HG02885 (cell line): ENCODE measurements around the gene RAD51B.

Source experiments
- ATAC-seq: cut with Tn5 transposase; IDR thresholded peaks from one replicate; pipeline ENCODE4 v1.9.1; 2021; ENCODE audit warnings: mild to moderate bottlenecking; ENCODE audit not compliant: unreplicated experiment, poor library complexity

The RAD51B gene

DNA sequence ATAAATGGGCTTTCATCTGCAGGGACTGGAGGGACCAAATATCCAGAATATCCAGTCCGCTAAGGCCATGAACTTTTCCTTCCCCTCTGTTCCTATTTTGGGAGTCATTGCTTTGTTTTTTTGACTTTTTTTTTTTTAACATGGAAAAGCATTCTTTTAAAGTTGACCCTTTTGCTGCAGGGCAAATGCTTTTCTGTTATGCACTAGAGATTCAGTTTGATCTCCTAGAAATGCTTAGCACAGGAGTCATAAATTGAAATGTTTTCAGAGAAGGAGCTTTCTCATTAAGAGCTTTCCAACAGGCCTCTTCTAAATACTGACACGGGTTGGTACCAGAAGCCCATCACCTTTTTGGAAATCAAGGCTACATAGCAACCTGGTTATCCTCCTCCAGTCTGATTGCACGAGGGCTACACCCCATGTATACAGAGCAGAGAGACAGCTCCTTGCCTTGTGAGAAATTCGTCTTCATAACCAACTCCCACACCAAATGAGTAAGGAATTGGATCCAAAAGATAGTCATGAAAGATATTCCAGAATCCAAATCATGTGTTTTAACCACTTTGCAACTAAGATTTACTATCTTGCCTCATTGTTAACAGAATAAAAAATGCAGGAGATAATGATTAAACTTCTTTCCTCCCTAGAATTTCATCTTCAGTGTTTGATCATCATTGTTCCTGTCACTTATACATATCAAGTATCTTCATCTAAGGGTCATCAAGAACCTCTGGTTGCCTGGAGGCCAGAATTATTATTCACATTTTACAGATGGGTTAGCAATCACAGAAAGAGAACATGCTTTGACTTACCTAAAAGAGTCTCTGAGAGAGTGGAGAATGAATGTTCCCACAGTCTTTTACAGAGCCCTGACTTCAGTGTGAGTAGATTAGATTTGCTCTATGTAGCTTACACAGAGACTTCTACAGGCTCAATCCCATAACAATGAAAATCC lies 583.9 kb downstream of the RAD51B start:
- ATAC-seq: no peak

DNA sequence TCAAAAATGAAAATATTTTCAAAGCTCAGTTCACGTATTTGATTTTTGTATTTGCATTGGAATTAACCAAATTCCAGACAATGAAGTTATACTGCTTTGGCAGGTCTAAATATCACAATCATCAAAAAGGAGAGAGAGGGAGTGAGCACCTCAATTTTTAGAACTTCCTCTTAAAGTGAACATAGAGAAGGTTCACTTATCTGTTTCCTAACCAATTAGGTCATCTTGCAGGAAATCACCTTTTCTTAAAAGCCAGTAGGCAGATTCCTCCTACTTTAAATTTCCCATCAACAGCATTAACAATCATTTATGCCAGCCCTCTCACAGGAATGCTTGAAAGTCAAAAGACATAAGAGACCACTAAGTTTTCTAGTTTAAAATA lies 584.6 kb downstream of the RAD51B start:
- ATAC-seq: no peak

DNA sequence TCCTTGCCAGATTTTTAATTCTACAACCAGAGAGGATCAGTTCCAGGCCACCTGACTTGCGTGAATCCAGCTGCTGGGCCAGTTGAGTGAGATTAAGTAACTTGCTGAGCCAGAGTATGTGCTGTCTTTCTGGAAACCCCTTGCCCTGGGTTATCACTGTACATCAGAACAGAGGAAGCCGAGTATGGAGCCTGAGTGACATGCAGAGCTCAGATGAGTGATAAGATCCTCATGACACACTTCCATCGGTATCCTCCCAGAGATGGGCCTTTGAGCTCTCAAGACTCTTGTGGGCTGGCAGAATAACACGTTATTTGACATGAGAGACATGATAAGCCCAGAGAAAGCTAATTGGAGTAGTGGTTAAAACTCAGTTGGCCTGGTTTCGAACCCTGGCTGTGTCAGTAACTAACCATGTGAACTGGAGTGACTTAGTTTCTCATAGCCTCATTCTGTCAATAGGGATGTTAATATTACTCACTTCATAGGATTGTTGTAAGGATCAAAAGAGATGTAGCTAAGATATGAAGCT lies 585.1 kb downstream of the RAD51B start:
- no peak for ATAC-seq

DNA sequence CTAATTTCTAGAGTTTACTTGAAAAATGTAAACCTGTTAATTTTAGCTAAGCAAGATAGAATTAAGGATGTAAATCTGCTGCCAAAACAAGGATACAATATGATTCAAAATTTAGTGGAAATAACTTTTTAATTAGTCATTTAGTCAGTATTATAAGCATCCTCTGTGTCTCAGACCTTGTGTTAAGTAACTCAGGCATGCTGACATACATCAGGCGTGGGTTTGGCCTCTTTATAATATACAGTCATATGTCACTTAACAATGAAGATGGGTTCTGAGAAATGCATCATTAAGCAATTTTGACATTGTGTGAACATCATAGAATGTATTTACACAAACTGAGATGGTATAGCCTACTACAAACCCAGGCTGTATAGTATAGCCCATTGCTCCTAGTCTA lies 586.4 kb downstream of the RAD51B start:
- ATAC-seq: no peak

DNA sequence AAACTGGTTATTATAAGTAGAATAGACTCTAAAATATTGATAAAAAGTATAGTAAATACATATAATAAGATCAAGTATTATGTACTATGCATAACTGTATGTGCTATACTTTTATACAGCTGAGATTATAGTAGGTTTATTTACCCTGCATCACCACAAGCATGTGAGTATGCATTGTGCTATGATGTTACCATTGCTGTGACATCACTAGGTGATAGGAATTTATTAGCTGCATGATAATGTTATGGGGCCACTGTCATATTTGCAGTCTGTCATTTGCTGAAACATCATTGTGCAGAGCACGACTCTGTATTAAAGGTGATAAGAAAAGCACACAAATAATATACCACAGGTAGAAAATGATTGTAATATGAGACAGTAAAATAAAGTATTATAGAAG lies 587.7 kb downstream of the RAD51B start:
- ATAC-seq: no peak

DNA sequence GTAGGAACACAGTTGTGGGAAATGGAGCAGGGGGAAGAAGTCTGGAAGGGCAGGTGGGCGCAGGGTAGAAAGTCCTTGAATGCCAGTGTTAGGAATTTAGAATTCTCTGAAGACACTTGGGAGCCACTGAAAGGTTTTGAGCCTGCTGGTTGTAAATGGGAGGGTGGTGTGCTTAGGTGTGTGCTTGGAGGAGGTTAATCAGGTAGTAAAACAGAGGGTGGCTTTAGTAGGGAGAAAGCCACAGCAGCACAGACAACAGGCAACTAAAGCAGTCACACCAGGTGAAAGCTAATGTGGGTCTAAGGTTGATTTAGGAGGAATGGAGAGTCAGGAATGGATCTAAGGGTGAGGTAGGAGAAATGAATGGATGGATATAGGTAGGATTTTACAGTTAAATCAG lies 588.2 kb downstream of the RAD51B start:
- ATAC-seq: no peak

DNA sequence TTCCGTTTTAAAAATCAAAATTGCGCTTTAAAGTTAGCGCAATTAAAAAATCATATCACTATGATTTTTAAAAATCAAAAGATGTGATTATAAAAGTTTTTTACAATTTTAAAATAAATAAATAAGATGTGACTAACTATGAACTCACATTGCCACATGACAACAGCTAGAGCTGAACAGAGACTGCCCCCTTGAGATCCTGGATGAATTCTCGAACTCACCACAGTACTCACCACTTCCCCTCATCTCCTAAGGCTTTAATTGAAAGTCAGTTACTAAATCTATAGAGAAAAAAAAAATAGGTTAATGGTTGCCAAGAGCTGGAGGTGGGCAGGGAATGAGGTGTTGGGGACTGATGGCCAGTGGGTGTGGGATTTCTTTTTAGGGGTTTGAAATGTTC lies 589.1 kb downstream of the RAD51B start:
- ATAC-seq: no peak

DNA sequence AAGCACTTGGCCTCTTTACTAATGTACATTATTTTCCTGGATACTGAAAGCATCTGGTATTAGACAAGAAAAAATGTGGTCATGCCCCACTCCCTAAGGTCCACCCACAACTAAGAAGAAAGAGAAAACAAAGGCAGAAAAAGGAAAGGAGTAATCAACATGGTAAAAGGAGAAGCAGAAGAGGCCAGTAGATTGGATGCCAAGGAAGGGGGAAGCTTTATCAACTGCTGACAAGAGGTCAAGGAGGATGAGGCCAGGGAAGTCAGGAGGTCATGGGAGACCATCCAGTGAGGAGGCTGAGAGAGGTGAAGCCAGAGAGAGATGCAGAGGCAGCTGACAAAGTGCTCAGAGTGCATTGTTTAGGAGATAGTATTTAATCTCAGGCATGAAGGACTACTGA lies 589.8 kb downstream of the RAD51B start:
- ATAC-seq: no peak

DNA sequence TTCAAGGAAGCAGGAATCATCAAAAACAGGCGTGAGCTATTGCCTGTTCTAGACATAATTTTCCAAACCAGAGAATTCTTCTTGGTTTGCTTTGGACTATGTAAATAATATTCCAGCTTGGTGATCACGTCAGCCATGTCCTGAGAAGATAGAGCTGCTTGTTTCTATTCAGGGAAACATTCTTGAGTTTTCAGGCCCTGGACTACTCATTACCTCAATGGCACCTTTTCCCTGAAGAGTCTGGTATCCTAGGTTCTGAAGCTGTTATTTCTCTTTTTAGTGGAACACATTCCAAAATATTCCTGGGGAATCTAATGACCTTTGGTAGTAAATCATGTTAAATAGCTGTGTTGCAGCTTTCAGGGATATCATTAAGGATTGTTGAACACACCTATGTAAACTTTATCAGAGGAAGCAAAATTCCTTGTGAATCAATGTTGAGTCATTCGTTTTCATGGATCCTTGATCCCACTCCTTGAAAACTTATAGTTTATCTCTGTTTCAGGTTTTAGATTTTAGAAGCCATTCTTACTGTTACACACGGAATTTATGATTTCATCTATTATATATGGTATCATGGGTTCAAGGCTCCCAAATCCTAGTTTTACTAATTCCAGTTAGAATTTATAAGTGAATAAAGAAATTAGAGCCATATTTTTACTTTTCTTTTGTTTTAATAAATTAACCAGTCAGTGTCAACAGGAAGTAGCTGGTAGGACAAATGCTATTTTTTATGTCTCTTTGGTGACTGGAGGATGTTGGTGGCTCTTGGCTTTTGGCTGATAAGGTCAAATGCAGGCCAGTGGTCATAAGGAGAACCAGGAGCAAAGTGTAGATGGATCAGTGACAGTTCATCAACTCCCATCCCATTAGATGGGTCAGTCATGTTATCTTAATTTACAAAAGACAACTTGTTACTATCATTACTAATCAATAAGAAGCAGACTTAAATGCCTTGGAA lies 593.2 kb downstream of the RAD51B start:
- ATAC-seq: no peak

DNA sequence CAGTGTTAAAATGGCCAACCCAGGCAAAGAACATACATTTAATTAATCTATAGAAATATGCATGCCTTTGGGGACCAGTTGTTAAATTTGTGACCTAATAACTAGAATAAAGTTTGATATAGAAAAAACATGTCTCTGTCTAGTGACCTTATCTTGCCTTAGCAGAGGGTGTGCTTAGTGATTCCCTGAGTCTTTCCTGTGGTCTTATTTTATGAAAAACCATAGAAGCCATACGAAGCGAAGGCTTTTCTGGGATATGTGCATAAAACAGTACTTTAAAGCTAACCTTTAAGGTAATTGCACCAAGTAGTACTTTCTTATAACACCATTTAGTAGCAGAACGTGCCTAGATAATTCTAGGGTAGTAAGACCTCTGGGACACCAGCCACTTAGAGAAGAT lies 593.9 kb downstream of the RAD51B start:
- ATAC-seq: no peak

DNA sequence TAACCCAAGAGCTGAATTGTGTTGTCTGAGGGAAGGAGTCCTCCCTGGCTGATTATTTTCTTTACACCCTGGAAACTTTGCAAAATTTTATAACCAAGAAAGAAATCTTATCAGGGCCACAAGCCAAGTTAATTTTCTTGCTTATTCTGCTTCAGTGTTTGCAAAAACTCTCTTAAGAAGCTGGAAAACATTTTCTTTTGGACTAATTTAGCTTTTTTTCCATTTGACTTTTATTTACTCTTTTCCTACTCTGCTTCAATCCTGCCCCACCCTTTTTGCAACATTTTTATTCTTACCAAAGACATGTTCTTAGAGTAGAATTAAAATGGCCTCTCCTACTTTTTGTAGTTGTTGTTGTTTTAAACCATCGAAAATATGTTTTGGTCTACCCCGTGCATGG lies 594.5 kb downstream of the RAD51B start:
- no peak for ATAC-seq

DNA sequence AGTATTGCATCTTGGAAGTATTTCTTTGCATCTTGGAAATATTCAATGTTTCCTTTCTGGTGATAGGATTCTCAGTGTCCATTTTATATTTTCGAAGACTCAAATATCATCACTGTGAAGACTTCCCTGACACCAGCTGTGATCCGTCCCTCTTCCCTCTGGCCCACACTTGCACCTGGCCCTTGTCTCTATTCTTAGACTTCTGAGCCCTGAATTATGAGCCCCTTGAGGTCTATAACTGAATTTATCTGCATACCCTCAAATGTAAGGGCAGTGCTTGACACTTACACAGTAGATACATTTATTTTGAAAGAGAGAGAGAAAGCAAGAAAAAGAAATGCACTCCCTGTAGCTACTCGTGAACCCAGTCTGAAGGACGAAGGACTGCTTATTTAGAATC lies 596.6 kb downstream of the RAD51B start:
- no peak for ATAC-seq

DNA sequence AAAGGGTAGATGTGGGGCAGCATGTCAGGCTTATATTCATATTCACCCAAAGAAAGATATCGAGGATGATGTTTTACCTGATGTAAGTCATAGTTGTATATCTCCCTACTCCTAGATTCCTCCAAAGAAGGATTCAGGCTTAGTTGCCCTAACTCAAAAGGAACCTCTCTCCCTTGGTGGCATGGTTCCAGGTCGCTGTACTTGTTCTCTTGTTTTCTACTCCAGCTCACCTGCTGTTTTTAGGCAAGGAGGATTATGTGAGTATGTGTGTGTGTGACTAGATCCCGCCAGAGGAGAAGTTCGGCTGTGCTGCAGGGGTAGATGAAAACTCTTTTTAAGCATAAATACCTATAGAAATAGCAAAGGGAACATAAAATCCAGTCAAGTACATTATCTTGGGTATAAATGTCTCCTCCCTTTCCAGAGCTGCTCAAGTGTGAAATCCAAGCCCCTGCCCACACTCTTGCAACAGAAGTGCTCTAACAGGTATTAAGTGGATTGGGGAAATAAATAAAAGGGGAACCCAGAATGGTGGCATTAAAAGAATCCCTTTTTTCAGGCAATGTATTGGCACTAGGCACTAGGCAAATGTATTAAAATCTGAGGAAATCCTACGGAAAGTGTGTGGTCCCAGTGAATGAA lies 597.6 kb downstream of the RAD51B start:
- no peak for ATAC-seq

DNA sequence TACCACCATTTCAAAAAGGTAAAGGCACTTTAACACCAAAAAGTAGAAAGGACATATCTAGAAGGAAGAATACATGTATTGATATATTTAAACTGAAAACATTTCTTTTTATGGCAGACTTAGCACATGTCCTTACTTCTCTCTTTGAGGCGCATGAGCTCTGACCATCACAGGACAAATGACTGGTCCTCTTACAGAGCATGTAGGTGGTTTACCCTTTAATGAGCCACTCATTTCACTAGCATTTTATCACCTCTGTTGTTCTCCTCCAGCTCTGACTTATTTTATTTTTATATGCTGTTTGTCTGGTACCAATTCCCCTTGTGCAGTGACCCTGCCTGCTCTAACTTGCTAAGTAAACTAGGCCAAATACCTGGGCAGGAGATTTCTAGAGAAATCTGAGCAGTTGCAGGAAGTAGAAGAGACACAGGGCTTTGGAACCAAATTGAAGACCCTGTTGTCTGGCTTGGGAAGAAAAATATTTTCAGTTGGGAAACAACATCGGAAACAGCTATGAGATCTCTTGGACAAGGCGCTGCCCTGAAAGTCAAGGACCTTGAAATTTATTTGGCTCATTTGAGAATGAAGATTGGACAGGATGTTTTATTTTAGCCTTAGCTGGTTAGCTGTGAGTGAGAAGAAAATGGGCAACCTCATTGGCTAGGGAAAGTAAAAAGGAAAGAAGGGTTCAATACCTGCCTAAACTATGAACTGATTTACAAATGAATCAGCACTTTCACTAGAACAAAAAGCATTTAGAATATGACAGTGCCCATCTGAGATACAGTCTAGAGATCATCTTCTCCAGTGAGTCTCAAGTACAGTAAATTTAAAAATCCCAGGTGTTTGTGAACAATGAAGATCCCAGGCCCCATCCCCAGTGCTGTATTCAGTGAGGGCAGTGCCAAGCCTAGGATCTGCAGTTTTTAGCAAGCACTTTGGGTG lies 598.9 kb downstream of the RAD51B start:
- no peak for ATAC-seq

DNA sequence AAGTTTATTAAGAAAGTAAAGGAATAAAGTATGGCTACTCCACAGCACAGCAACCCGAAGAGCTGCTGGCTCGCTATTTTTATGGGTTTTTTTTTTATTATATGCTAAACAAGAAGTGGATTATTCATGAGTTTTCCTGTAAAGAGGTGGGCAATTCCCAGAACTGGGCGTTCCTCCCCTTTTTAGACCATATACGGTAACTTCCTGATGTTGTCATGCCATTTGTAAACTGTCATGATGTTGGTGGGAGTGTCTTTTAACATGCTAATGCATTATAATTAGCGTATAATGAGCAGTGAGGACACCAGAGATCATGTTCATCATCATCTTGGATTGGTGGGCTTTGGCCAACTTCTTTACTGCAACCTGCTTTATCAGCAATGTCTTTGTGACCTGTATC lies 600.8 kb downstream of the RAD51B start:
- no peak for ATAC-seq

DNA sequence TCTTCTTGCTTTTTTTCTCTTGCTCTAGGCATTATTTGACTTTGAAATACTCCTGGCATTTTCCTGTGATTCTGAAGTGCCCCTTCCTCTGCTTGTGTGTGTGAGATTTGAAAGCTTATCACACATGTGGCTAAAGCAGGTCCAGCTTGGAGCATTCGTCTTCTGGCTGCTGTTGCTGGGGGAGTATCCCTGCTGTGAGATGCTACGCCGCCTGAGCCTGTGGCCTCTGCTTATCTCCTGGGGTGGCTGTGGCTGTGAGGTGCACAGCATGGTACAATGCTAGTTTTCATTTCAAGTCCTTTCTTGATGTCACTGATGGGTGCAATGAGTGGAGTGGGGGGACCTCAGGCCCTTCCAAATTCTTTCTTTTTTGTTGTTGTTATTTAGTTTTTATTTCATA lies 601.5 kb downstream of the RAD51B start:
- no peak for ATAC-seq

DNA sequence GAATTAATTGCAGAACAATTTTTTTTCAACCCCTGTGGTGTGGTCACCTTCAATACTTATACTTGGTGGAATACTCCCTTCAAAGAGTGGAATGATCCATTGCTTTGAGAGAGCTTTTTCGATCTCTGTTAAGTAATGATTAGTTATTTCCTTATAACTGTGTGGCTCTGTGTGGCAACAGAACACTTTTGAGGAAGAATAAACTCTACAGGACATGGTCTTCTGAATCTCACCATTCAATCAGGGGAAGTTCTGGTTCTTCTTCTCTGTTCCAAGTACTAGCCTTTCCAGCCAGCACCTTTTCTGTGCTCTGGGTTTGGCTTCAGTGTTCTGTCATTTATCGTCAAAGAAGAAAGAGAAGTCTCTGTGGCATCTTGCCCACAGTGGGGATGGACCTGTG lies 604.1 kb downstream of the RAD51B start:
- no peak for ATAC-seq

DNA sequence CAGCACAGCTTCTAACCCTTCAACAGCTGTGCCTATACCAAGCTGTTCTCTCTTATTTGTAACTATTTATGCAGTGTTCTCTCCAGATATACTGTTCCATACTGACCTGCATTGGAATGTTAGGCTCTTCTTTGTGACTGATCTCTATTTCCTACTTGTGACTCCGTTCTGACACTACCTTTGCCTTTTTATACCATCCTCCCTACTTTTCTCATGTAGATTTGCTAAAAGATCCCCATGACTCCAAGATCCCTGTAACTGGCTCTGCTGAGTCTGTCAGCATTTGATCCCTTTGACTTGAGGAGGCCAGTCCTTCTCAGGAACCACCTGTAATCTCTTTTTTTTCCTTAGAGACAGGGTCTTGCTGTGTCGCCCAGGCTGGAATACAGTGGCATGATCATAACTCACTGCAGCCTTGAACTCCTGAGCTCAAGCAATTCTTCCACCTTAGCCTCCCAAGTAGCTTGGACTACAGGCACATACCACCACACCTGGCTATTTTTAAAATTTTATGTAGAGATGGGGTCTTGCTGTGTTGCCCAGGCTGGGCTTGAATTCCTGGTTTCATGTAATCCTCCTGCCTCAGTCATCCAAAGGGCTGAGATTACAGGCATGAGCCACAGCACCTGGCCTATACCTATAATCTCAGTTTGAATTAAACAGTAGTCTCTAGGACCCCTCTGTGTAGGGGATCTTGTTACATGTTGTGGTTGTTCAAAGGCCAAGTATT lies 605.0 kb downstream of the RAD51B start:
- ATAC-seq: no peak
